Thymus (tissue), 11 donors: ENCODE data around the gene TAS1R1. TPM values are rescaled to one million over a fixed set of nuclear protein-coding genes. Genes with fewer than 3 reads are reported as not detected.

ENCODE experiments used
- DNase-seq, 9 donors: peaks; one replicate each; pipeline ENCODE4 v3.0.0-alpha.2; 2013; ENCODE audit warnings: low spot score in 9 of 9, low read depth in 6 of 9, missing footprints in 1 of 9
- H3K27ac ChIP-seq, 2 donors: one replicate each; pipeline ENCODE4 v1.5.1; 2013; ENCODE audit warnings: control low read depth in 1 of 2, low read depth in 1 of 2, low read length in 1 of 2, mild to moderate bottlenecking in 1 of 2, moderate library complexity in 1 of 2
- H3K27me3 ChIP-seq, 2 donors: one replicate each; pipeline ENCODE4 v1.5.1; 2013; ENCODE audit warnings: low read length in 1 of 2; ENCODE audit not compliant: control insufficient read depth in 2 of 2, insufficient read depth in 1 of 2
- H3K36me3 ChIP-seq, 2 donors: one replicate each; pipeline ENCODE4 v1.5.1; 2013; ENCODE audit warnings: low read length in 1 of 2, mild to moderate bottlenecking in 1 of 2, moderate library complexity in 1 of 2; ENCODE audit not compliant: control insufficient read depth in 2 of 2, insufficient read depth in 2 of 2
- H3K4me1 ChIP-seq, 2 donors: one replicate each; pipeline ENCODE4 v1.5.1; 2013; ENCODE audit warnings: low read length in 2 of 2; ENCODE audit not compliant: control insufficient read depth in 2 of 2, insufficient read depth in 2 of 2
- H3K4me3 ChIP-seq, 2 donors: one replicate each; pipeline ENCODE4 v1.5.1; 2013; ENCODE audit warnings: low read length in 2 of 2, control low read depth in 1 of 2, mild to moderate bottlenecking in 1 of 2
- H3K9me3 ChIP-seq, 2 donors: one replicate each; pipeline ENCODE4 v1.5.1; 2013; ENCODE audit warnings: low read length in 1 of 2, mild to moderate bottlenecking in 1 of 2; ENCODE audit not compliant: control insufficient read depth in 2 of 2, insufficient read depth in 1 of 2
- WGBS: extraction: QIAGEN DNeasy Blood & Tissue Kit; methylation state at CpG from one replicate; pipeline ENCODE4 v1.1.7; 2013; 5-methylcytosine and 5-hydroxymethylcytosine counted together
- polyA plus RNA-seq: library from polyadenylated mRNA; stranded (reverse); fragments of 200-250 nt; gene quantifications from one replicate; pipeline ENCODE4 v1.2.3, GENCODE V29; 2013
- total RNA-seq: library from RNA; stranded (reverse); fragments of 120-200 nt; gene quantifications from one replicate; pipeline ENCODE4 v1.2.4, GENCODE V29; 2013
- donor health status: healthy.

TAS1R1 gene
- total and polyA plus RNA-seq, 2 donors: not detected

GRCh38 chr1:6509220-6509918 lies 45.7 kb upstream of the TAS1R1 start:
- no peak for DNase-seq
- no peaks in the 10 kb centered on the region for H3K9me3 ChIP-seq
- H3K27me3 ChIP-seq: peaks cover 0 to 12% of the 10 kb centered on the region in 2 donors
- H3K27ac ChIP-seq: no peak overlapping the region
- WGBS: 38% methylated on average over 20 of the region's 20 CpGs
- H3K4me3 ChIP-seq: no peak overlapping the region
- no peaks in the 10 kb centered on the region for H3K36me3 ChIP-seq
- H3K4me1 ChIP-seq: no peaks in the 10 kb centered on the region

GRCh38 chr1:6509919-6510291 lies 45.2 kb upstream of the TAS1R1 start:
- DNase-seq: no peak
- Histone ChIP-seq H3K9me3 (no peaks in the 10 kb centered on the region), H3K4me1 (no peaks in the 10 kb centered on the region), H3K4me3 (no peak overlapping the region), H3K27ac (no peak overlapping the region), H3K36me3 (no peaks in the 10 kb centered on the region), H3K27me3 (peaks cover 0 to 12% of the 10 kb centered on the region in 2 donors)
- WGBS: 65% methylated on average over 10 of the region's 10 CpGs

- WGBS: 82% methylated on average over 6 of the region's 6 CpGs
- no peak for DNase-seq
- H3K27me3 ChIP-seq: peaks cover 0 to 12% of the 10 kb centered on the region in 2 donors
These were observed 44.6 kb upstream of the TAS1R1 start for GRCh38 chr1:6510493-6510892.

GRCh38 chr1:6511056-6511455 lies 44.1 kb upstream of the TAS1R1 start:
- H3K27me3 ChIP-seq: peaks cover 0 to 12% of the 10 kb centered on the region in 2 donors
- no peak for DNase-seq
- H3K27ac ChIP-seq: no peak overlapping the region
- WGBS: 92% methylated on average over 6 of the region's 6 CpGs
- H3K36me3 ChIP-seq: no peaks in the 10 kb centered on the region
- H3K9me3 ChIP-seq: no peaks in the 10 kb centered on the region
- no peaks in the 10 kb centered on the region for H3K4me1 ChIP-seq
- H3K4me3 ChIP-seq: no peak overlapping the region

More at GRCh38 chr1:6510493-6510892, 44.6 kb upstream of the TAS1R1 start:
- H3K4me1 ChIP-seq: no peaks in the 10 kb centered on the region
- H3K9me3 ChIP-seq: no peaks in the 10 kb centered on the region
- H3K27ac ChIP-seq: no peak overlapping the region
- no peak overlapping the region for H3K4me3 ChIP-seq
- H3K36me3 ChIP-seq: no peaks in the 10 kb centered on the region

GRCh38 chr1:6511561-6512244 lies 43.4 kb upstream of the TAS1R1 start:
- WGBS: 89% methylated on average over 16 of the region's 16 CpGs
- DNase-seq: no peak

GRCh38 chr1:6512245-6512907 lies 42.7 kb upstream of the TAS1R1 start:
- H3K4me1 ChIP-seq: no peaks in the 10 kb centered on the region

More at GRCh38 chr1:6511561-6512244, 43.4 kb upstream of the TAS1R1 start:
- Histone ChIP-seq H3K27me3 (peaks cover 0 to 12% of the 10 kb centered on the region in 2 donors), H3K4me1 (no peaks in the 10 kb centered on the region), H3K27ac (no peak overlapping the region), H3K9me3 (no peaks in the 10 kb centered on the region), H3K4me3 (no peak overlapping the region), H3K36me3 (no peaks in the 10 kb centered on the region)

GRCh38 chr1:6512908-6513280 lies 42.2 kb upstream of the TAS1R1 start:
- Histone ChIP-seq H3K4me1 (no peaks in the 10 kb centered on the region), H3K36me3 (no peaks in the 10 kb centered on the region), H3K4me3 (no peak overlapping the region), H3K27me3 (peaks cover 0 to 12% of the 10 kb centered on the region in 2 donors), H3K9me3 (no peaks in the 10 kb centered on the region), H3K27ac (no peak overlapping the region)
- no peak for DNase-seq
- WGBS: 91% methylated on average over 8 of the region's 8 CpGs

More at GRCh38 chr1:6512245-6512907, 42.7 kb upstream of the TAS1R1 start:
- Histone ChIP-seq H3K4me3 (no peak overlapping the region), H3K27ac (no peak overlapping the region), H3K9me3 (no peaks in the 10 kb centered on the region), H3K36me3 (no peaks in the 10 kb centered on the region), H3K27me3 (peaks cover 0 to 12% of the 10 kb centered on the region in 2 donors)
- WGBS: 96% methylated on average over 19 of the region's 19 CpGs
- DNase-seq: no peak

- H3K4me1 ChIP-seq: no peaks in the 10 kb centered on the region
- DNase-seq: no peak
- no peaks in the 10 kb centered on the region for H3K9me3 ChIP-seq
- H3K36me3 ChIP-seq: no peaks in the 10 kb centered on the region
- H3K27me3 ChIP-seq: peaks cover 0 to 12% of the 10 kb centered on the region in 2 donors
- H3K4me3 ChIP-seq: no peak overlapping the region
- no peak overlapping the region for H3K27ac ChIP-seq
- 91% methylated on average over 9 of the region's 9 CpGs for WGBS
These were observed 41.7 kb upstream of the TAS1R1 start for GRCh38 chr1:6513320-6513801.

- no peaks in the 10 kb centered on the region for H3K4me1 ChIP-seq
- no peak for DNase-seq
- H3K27ac ChIP-seq: no peak overlapping the region
- no peaks in the 10 kb centered on the region for H3K9me3 ChIP-seq
- H3K36me3 ChIP-seq: no peaks in the 10 kb centered on the region
- WGBS: 87% methylated on average over 4 of the region's 4 CpGs
- no peaks in the 10 kb centered on the region for H3K27me3 ChIP-seq
- no peak overlapping the region for H3K4me3 ChIP-seq
These were observed 39.3 kb upstream of the TAS1R1 start for GRCh38 chr1:6515771-6516170.
